ENCODE data around the gene CLSTN2.

GRCh38 chr3:140368223-140368811, 433.3 kb downstream of the CLSTN2 start:
- TF ChIP-seq CTCF (IDR thresholded peaks at IDR 0.05; ENCODE audit: poor library complexity), result no peak
- no peak for TF ChIP-seq EZH2 (IDR thresholded peaks at IDR 0.05; ENCODE audit: borderline replicate concordance)
- no peak for TF ChIP-seq EZH2phosphoT487 (IDR thresholded peaks at IDR 0.05; ENCODE audit: low read depth, severe bottlenecking, unreplicated experiment)

All from hepatocyte (in vitro differentiated cells).